Ovary (tissue), 9 donors: ENCODE measurements around the gene AVEN. TPM values are rescaled to one million over a fixed set of nuclear protein-coding genes. Genes with fewer than 3 reads are reported as not detected.

Source experiments
- DNase-seq, 5 donors: peaks; one replicate each; pipeline ENCODE4 v3.0.0-alpha.2; 2019 to 2020
- H3K27ac ChIP-seq, 2 donors: fragments of 200-600 bp; one replicate each; pipeline versions ENCODE4 v1.5.1 to v1.8.0; 2019 to 2022
- H3K27me3 ChIP-seq: fragments of 200-600 bp; one replicate; pipeline ENCODE4 v1.8.0; 2022
- H3K36me3 ChIP-seq: fragments of 200-600 bp; sonication (generic); one replicate; pipeline ENCODE4 v1.5.1; 2019
- H3K4me1 ChIP-seq: one replicate; pipeline ENCODE4 v1.8.1; 2013; ENCODE audit warnings: mild to moderate bottlenecking, moderate library complexity; ENCODE audit not compliant: insufficient read depth
- H3K4me3 ChIP-seq: fragments of 200-600 bp; sonication (generic); one replicate; pipeline ENCODE4 v1.5.1; 2017
- H3K9me3 ChIP-seq, 2 donors: fragments of 200-600 bp in 1 of 2; sonication (generic) in 1 of 2; one replicate each; pipeline versions ENCODE4 v1.5.1 to v1.8.1; 2013 to 2019; ENCODE audit warnings: mild to moderate bottlenecking in 1 of 2, moderate library complexity in 1 of 2
- CTCF ChIP-seq, 3 donors: fragments of 450-650 bp in 2 of 3; fragments of 200-600 bp in 1 of 3; IDR thresholded peaks; one replicate each; pipeline versions ENCODE4 v1.5.1 to v1.8.0; 2016 to 2022; ENCODE audit warnings: antibody characterized with exemption in 3 of 3, mild to moderate bottlenecking in 1 of 3
- EP300 ChIP-seq: sonication (generic); formaldehyde crosslinking; IDR thresholded peaks from one replicate; pipeline ENCODE4 v1.6.1; 2017; ENCODE audit warnings: antibody characterized with exemption
- POLR2A ChIP-seq: fragments of 450-650 bp; IDR thresholded peaks from one replicate; pipeline ENCODE4 v1.6.1; 2017; ENCODE audit warnings: antibody characterized with exemption, mild to moderate bottlenecking, moderate library complexity
- WGBS, 3 donors: extraction: QIAGEN DNeasy Blood & Tissue Kit in 1 of 3; methylation state at CpG; one replicate each; pipeline versions ENCODE4 v1.1.5 to v1.1.7; 2013 to 2017; 5-methylcytosine and 5-hydroxymethylcytosine counted together
- intact Hi-C, 4 donors: fragments of 100-400 bp; cut with DNase I; formaldehyde crosslinking; loops; one replicate each; pipeline versions ENCODE4 v1.11.0 to v1.15.1; 2022 to 2023
- polyA plus RNA-seq, 2 donors: library from polyadenylated mRNA; stranded (reverse); fragments of 200-250 nt in 1 of 2; fragments of 350-450 nt in 1 of 2; fragmentation: Illumina TruSeq in 1 of 2; extraction: RNeasy Lipid Tissue Mini Kit (QIAGEN cat#74804) in 1 of 2; gene quantifications; one replicate each; pipeline ENCODE4 v1.2.3, GENCODE V29; 2013 to 2014
- total RNA-seq, 7 donors: library from RNA; depleted of rRNA in 2 of 7; stranded (reverse); fragments of >200 nt in 2 of 7; fragmentation: NEBNext Ultra II Directional in 3 of 7; extraction: Animal tissue kit (Norgen Biotek cat#: 25700) in 3 of 7; gene quantifications; one replicate each; pipeline versions ENCODE4 v1.1.0 to v1.2.4, GENCODE V29; 2016 to 2023
- donor health status: DM: no; HTN: no; CAD: no; lungs with moderate emphysema.
- donor health status: DM: no; HTN: no; CAD: no.
- donor health status: Bipolar disorder and iron deficiency.
- donor health status: DM: yes; HTN: yes; CAD: no.
- donor health status: DM: no; HTN: no; CAD: no.
- donor health status: DM: yes; HTN: yes; CAD: no.

Gene AVEN
- total and polyA plus RNA-seq, 9 donors, result 9.0 to 20.9 (median 11.5) TPM

GRCh38 chr15:33971811-33972210 is 67.2 kb downstream of the AVEN start:
- H3K9me3 ChIP-seq, result no peaks in the 10 kb centered on the region
- intact Hi-C loops, result no loop called here
- TF ChIP-seq POLR2A (no peak), EP300 (no peak), CTCF (IDR thresholded peaks at IDR 0.05) (no peak)
- H3K27ac ChIP-seq, result no peak overlapping the region
- 90 to 91% (median 90%) methylated on average over 2 of the region's 2 CpGs for WGBS, 3 donors
- H3K4me3 ChIP-seq, result no peak overlapping the region
- no peaks in the 10 kb centered on the region for H3K4me1 ChIP-seq
- DNase-seq, result no peak
- H3K36me3 ChIP-seq, result no peaks in the 10 kb centered on the region
- H3K27me3 ChIP-seq, result no peaks in the 10 kb centered on the region

GRCh38 chr15:33968821-33969220 is 70.2 kb downstream of the AVEN start:
- WGBS, 3 donors, result 51 to 59% (median 54%) methylated on average over 3 of the region's 3 CpGs
- H3K27me3 ChIP-seq, result no peaks in the 10 kb centered on the region
- TF ChIP-seq POLR2A (no peak), EP300 (no peak), CTCF (IDR thresholded peaks at IDR 0.05) (no peak)
- H3K27ac ChIP-seq, result no peak overlapping the region
- H3K4me3 ChIP-seq, result no peak overlapping the region
- intact Hi-C loops, result no loop called here
- no peaks in the 10 kb centered on the region for H3K9me3 ChIP-seq
- no peaks in the 10 kb centered on the region for H3K4me1 ChIP-seq
- DNase-seq, result no peak
- H3K36me3 ChIP-seq, result no peaks in the 10 kb centered on the region

- no peaks in the 10 kb centered on the region for H3K4me1 ChIP-seq
- H3K4me3 ChIP-seq, result no peak within 1 kb of the TSS
- H3K9me3 ChIP-seq, result no peaks in the 10 kb centered on the region
- intact Hi-C loops, result no loop called here
- DNase-seq, result no peak
- no peaks in the 10 kb centered on the region for H3K27me3 ChIP-seq
- TF ChIP-seq POLR2A (no peak), EP300 (no peak), CTCF (IDR thresholded peaks at IDR 0.05) (no peak)
- no peak within 1 kb of the TSS for H3K27ac ChIP-seq
- no peaks in the 10 kb centered on the region for H3K36me3 ChIP-seq
- 41 to 54% (median 50%) methylated on average over 6 of the region's 6 CpGs for WGBS, 3 donors
These were observed 70.8 kb downstream of the AVEN start, which contains the start of gene CHRM5 for GRCh38 chr15:33968224-33968623. CHRM5 (plus strand) TSS chr15:33968497; CDS start chr15:34062718, 94,221 bp downstream.

GRCh38 chr15:33964665-33965040 is 74.4 kb downstream of the AVEN start:
- no peak overlapping the region for H3K27ac ChIP-seq
- no peaks in the 10 kb centered on the region for H3K36me3 ChIP-seq
- H3K27me3 ChIP-seq, result no peaks in the 10 kb centered on the region
- intact Hi-C loops, result no loop called here
- DNase-seq, result no peak
- no peaks in the 10 kb centered on the region for H3K4me1 ChIP-seq
- H3K9me3 ChIP-seq, result no peaks in the 10 kb centered on the region
- 97 to 99% (median 97%) methylated on average over 2 of the region's 2 CpGs for WGBS, 3 donors
- no peak for TF ChIP-seq POLR2A
- no peak for TF ChIP-seq CTCF (IDR thresholded peaks at IDR 0.05)
- no peak for TF ChIP-seq EP300
- no peak overlapping the region for H3K4me3 ChIP-seq
